ENCODE data around the gene SEPTIN6.

Gene SEPTIN6

GRCh38 chrX:119693040-119693995, at the start of gene SEPTIN6:
SEPTIN6 (minus strand) TSS chrX:119693168; CDS start chrX:119693105, 63 bp downstream.
- DNase-seq: peak; percentile 94

- DNase-seq: no peak
Observed at GRCh38 chrX:119738742-119739141, 45.8 kb upstream of the SEPTIN6 start.

- DNase-seq: no peak
Observed at GRCh38 chrX:119736206-119736764, 43.3 kb upstream of the SEPTIN6 start.

- DNase-seq: no peak
Observed at GRCh38 chrX:119735467-119735866, 42.5 kb upstream of the SEPTIN6 start.

- no peak for DNase-seq
Observed at GRCh38 chrX:119734897-119735339, 42.0 kb upstream of the SEPTIN6 start.

GRCh38 chrX:119729408-119730201, 36.6 kb upstream of the SEPTIN6 start:
- DNase-seq: peak; percentile 79

GRCh38 chrX:119728487-119728886, 35.5 kb upstream of the SEPTIN6 start:
- no peak for DNase-seq

GRCh38 chrX:119726900-119727555, 34.1 kb upstream of the SEPTIN6 start:
- DNase-seq: no peak

GRCh38 chrX:119721926-119722325, 29.0 kb upstream of the SEPTIN6 start:
- no peak for DNase-seq

GRCh38 chrX:119721487-119721886, 28.5 kb upstream of the SEPTIN6 start:
- no peak for DNase-seq

- no peak for DNase-seq
Observed at GRCh38 chrX:119709630-119710029, 16.7 kb upstream of the SEPTIN6 start.

- no peak for DNase-seq
Observed at GRCh38 chrX:119708936-119709335, 16.0 kb upstream of the SEPTIN6 start.

- DNase-seq: no peak
Observed at GRCh38 chrX:119706616-119707015, 13.6 kb upstream of the SEPTIN6 start.

- DNase-seq: no peak
Observed at GRCh38 chrX:119698845-119699244, 5.9 kb upstream of the SEPTIN6 start.

- DNase-seq: no peak
Observed at GRCh38 chrX:119696251-119696890, 3.4 kb upstream of the SEPTIN6 start.

GRCh38 chrX:119695535-119696050, 2.6 kb upstream of the SEPTIN6 start:
- DNase-seq: no peak

- no peak for DNase-seq
Observed at GRCh38 chrX:119694601-119695534, 1.9 kb upstream of the SEPTIN6 start.

GRCh38 chrX:119693996-119694451, 1.1 kb upstream of the SEPTIN6 start:
- DNase-seq: peak; percentile 60

- DNase-seq: peak; percentile 87
Observed at GRCh38 chrX:119692191-119693039, 553 bp downstream of the SEPTIN6 start.
